ENCODE results near the gene FCRL6. TPM values are rescaled to one million over a fixed set of nuclear protein-coding genes. Genes with fewer than 3 reads are reported as not detected.

Gene FCRL6
- total and polyA plus RNA-seq, 2 of the 13 experiments (the other 11 are each of a cell fraction or from before 2014, with no cell fraction given): not detected

GRCh38 chr1:159817276-159818041, 15.3 kb downstream of the FCRL6 start (continued):
- TF ChIP-seq, protein P1, sequence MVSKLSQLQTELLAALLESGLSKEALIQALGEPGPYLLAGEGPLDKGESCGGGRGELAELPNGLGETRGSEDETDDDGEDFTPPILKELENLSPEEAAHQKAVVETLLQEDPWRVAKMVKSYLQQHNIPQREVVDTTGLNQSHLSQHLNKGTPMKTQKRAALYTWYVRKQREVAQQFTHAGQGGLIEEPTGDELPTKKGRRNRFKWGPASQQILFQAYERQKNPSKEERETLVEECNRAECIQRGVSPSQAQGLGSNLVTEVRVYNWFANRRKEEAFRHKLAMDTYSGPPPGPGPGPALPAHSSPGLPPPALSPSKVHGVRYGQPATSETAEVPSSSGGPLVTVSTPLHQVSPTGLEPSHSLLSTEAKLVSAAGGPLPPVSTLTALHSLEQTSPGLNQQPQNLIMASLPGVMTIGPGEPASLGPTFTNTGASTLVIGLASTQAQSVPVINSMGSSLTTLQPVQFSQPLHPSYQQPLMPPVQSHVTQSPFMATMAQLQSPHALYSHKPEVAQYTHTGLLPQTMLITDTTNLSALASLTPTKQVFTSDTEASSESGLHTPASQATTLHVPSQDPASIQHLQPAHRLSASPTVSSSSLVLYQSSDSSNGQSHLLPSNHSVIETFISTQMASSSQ (IDR thresholded peaks at IDR 0.05; ENCODE audit: low read depth): no peak
- TF ChIP-seq, protein P1 (CRISPR knock-in tag; IDR thresholded peaks at IDR 0.05; ENCODE audit: borderline replicate concordance): no peak
- TF ChIP-seq SUZ12 (IDR thresholded peaks at IDR 0.05; ENCODE audit: low read depth, low read length) (no peak), RBM39 (IDR thresholded peaks at IDR 0.05; ENCODE audit: low read depth, low read length, poor library complexity, severe bottlenecking) (no peak), ZNF235 (CRISPR knock-in tag; IDR thresholded peaks at IDR 0.05; ENCODE audit: borderline replicate concordance) (no peak), KDM1A (CRISPR knock-in tag; IDR thresholded peaks at IDR 0.05) (no peak), NCOR1 (IDR thresholded peaks at IDR 0.05; ENCODE audit: borderline replicate concordance, low read length) (no peak), ZNF550 (CRISPR knock-in tag; IDR thresholded peaks at IDR 0.05; ENCODE audit: borderline replicate concordance) (no peak), FUBP1 (CRISPR knock-in tag; IDR thresholded peaks at IDR 0.05; ENCODE audit: borderline replicate concordance) (no peak), MAFF (IDR thresholded peaks at IDR 0.05; ENCODE audit: low read depth, low read length) (peak; percentile 93), ATF4 (CRISPR knock-in tag; IDR thresholded peaks at IDR 0.05) (peak in 1 of 2 experiments; percentile 41; a peak in 1 of 4 replicates), ZIK1 (CRISPR knock-in tag; IDR thresholded peaks at IDR 0.05; ENCODE audit: borderline replicate concordance, low read depth) (no peak)

All from HepG2 (cell line).